Keratinocyte (primary cell): ENCODE data around the gene KRT8.

Experiments used
- CTCF ChIP-seq, 3 experiments: IDR thresholded peaks in 1 of 3; conservative IDR thresholded peaks in 1 of 3; optimal IDR thresholded peaks in 1 of 3; 2 replicates in 2 of 3; 3 replicates in 1 of 3; pipeline versions ENCODE3 to v1.5.1; 2011; ENCODE audit warnings: low read length in 3 of 3, mild to moderate bottlenecking in 3 of 3, moderate library complexity in 2 of 3, control low read depth in 1 of 3, inconsistent platforms in 1 of 3; ENCODE audit not compliant: insufficient read depth in 2 of 3; ENCODE audit errors: extremely low read depth in 1 of 3
- EZH2 ChIP-seq: IDR thresholded peaks from one replicate; pipeline ENCODE4 v1.6.1; 2012; ENCODE audit warnings: inconsistent platforms, mild to moderate bottlenecking, low read length, moderate library complexity

DNA sequence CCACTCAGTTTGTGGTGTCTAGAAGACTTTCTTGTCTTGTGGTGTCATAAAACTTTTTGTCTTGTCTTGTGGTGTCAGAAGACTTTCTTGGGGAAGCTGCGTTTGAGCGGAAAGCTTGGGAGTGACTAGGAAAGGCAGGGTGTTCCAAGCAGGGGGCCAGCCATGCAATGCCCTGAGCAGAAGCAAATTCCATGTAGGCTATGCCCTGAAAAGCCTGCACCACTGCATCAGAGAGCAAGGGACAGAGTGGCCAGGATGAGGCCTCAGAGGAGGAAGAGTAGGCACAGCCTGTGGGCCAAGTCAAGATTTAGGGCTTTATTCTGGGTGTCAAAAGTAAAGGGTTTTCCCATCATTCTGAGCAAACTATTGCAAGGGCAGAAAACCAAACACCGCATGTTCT, 14.5 kb downstream of the KRT8 start:
- TF ChIP-seq CTCF (optimal IDR thresholded peaks at IDR 0.05 in 1 of 3, IDR thresholded peaks at IDR 0.05 in 1 of 3, conservative IDR thresholded peaks at IDR 0.05 in 1 of 3; ENCODE audit: extremely low read depth in 1 of 3, insufficient read depth in 2 of 3, low read length in 3 of 3) = no peak
- TF ChIP-seq EZH2 = no peak
